ENCODE measurements around the gene SSBP3.
A peak's percentile ranks its signal among the peaks of the same experiment; 100 is the strongest.
"Not testable (repeated sequence)": the region's sequence is repeated elsewhere in the genome, so short reads cannot be mapped to it uniquely, and the experiment has no call there.

SSBP3 gene

GRCh38 chr1:54220004-54220811 is 186.0 kb downstream of the SSBP3 start:
- DNase-seq (ENCODE audit: low spot score), result no peak

GRCh38 chr1:54219688-54220003 is 186.5 kb downstream of the SSBP3 start:
- DNase-seq (ENCODE audit: low spot score), result no peak

GRCh38 chr1:54218883-54219687 is 187.1 kb downstream of the SSBP3 start:
- DNase-seq (ENCODE audit: low spot score), result no peak

GRCh38 chr1:54215523-54215922 is 190.7 kb downstream of the SSBP3 start:
- DNase-seq (ENCODE audit: low spot score), result no peak

GRCh38 chr1:54212872-54213271 is 193.3 kb downstream of the SSBP3 start:
- no peak for DNase-seq (ENCODE audit: low spot score)

GRCh38 chr1:54207896-54208295 is 198.3 kb downstream of the SSBP3 start:
- not testable (repeated sequence) for DNase-seq (ENCODE audit: low spot score)

- no peak for DNase-seq (ENCODE audit: low spot score)
Observed at GRCh38 chr1:54207287-54207686, 198.9 kb downstream of the SSBP3 start.

- DNase-seq (ENCODE audit: low spot score), result no peak
Observed at GRCh38 chr1:54204199-54204598, 202.0 kb downstream of the SSBP3 start.

GRCh38 chr1:54200519-54200997 is 205.6 kb downstream of the SSBP3 start:
- DNase-seq (ENCODE audit: low spot score), result no peak

- peak; percentile 98 for DNase-seq (ENCODE audit: low spot score)
Observed at GRCh38 chr1:54199765-54200518, 206.3 kb downstream of the SSBP3 start, which contains the start of the genes CYB5RL and MRPL37. Gene CYB5RL, minus strand, starts transcription at chr1:54200030. Its CDS starts 4,414 bp downstream, at chr1:54195616. Gene MRPL37, plus strand, starts transcription at chr1:54200167. Its CDS starts 77 bp downstream, at chr1:54200244.

GRCh38 chr1:54199151-54199764 is 206.9 kb downstream of the SSBP3 start:
- peak; percentile 22 for DNase-seq (ENCODE audit: low spot score)

- DNase-seq (ENCODE audit: low spot score), result no peak
Observed at GRCh38 chr1:54193453-54193852, 212.7 kb downstream of the SSBP3 start.

- no peak for DNase-seq (ENCODE audit: low spot score)
Observed at GRCh38 chr1:54191525-54191924, 214.7 kb downstream of the SSBP3 start.

- DNase-seq (ENCODE audit: low spot score), result no peak
Observed at GRCh38 chr1:54190526-54190925, 215.7 kb downstream of the SSBP3 start.

- no peak for DNase-seq (ENCODE audit: low spot score)
Observed at GRCh38 chr1:54188291-54188690, 217.9 kb downstream of the SSBP3 start.

- no peak for DNase-seq (ENCODE audit: low spot score)
Observed at GRCh38 chr1:54186056-54186455, 220.1 kb downstream of the SSBP3 start.

- DNase-seq (ENCODE audit: low spot score), result no peak
Observed at GRCh38 chr1:54180701-54181360, 225.4 kb downstream of the SSBP3 start.

GRCh38 chr1:54178296-54179070 is 227.7 kb downstream of the SSBP3 start:
- DNase-seq (ENCODE audit: low spot score), result no peak

- DNase-seq (ENCODE audit: low spot score), result no peak
Observed at GRCh38 chr1:54177726-54178125, 228.5 kb downstream of the SSBP3 start.

- DNase-seq (ENCODE audit: low spot score), result no peak
Observed at GRCh38 chr1:54176621-54177327, 229.4 kb downstream of the SSBP3 start.
